Stimulated activated CD4-positive, alpha-beta T cell treated with anti-CD3 and anti-CD28 coated beads, Interleukin-12 subunit alpha, Interleukin-12 subunit beta, amount 100 ng/mL, for 24 hours (primary cell): Measurements from ENCODE around the gene PPIA.
A peak's percentile ranks its signal among the peaks of the same experiment; 100 is the strongest.
"Not testable (repeated sequence)": the region's sequence is repeated elsewhere in the genome, so short reads cannot be mapped to it uniquely, and the experiment has no call there.

Source experiments
- DNase-seq, 2 experiments: peaks; one replicate each; pipeline ENCODE4 v3.0.0-alpha.2; 2020; ENCODE audit warnings: low read depth in 2 of 2

The PPIA gene

DNA sequence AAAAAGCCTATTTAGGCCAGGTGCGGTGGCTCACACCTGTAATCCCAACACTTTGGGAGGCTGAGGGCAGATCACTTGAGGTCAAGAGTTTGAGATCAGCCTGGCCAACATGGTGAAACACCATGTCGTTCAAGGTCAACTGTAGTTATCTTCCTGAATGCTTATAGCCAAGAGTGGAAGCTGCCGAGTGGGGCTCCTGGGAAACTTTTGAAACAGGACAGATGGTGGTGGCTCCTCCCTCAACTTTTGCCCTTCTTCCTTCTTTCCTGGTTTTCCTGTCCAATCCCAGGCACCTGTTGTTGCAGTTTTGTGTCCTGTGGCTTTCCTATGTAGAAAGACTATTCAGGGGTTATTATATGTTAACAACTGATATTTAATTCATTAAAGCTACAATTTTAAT, 8.7 kb upstream of the PPIA start:
- DNase-seq = no peak

DNA sequence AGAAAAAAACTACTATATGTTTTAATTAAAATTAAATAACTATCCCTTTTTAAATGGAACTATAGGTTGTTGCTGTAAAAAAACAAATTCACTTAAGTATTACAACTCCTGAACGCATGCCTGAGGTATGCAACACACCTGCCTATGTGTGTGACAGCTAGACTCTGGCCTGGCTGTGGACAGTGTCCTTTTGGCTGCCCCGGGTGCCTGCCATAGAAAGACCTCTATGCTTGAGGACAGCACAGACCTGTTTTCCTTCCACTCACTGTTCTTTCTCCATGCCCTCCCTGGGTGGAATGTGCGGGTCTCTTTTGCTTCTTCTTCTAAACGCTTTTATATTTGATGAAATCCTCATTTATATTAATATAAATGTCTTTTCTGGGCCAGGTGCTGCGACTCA, 6.5 kb upstream of the PPIA start:
- DNase-seq = no peak

DNA sequence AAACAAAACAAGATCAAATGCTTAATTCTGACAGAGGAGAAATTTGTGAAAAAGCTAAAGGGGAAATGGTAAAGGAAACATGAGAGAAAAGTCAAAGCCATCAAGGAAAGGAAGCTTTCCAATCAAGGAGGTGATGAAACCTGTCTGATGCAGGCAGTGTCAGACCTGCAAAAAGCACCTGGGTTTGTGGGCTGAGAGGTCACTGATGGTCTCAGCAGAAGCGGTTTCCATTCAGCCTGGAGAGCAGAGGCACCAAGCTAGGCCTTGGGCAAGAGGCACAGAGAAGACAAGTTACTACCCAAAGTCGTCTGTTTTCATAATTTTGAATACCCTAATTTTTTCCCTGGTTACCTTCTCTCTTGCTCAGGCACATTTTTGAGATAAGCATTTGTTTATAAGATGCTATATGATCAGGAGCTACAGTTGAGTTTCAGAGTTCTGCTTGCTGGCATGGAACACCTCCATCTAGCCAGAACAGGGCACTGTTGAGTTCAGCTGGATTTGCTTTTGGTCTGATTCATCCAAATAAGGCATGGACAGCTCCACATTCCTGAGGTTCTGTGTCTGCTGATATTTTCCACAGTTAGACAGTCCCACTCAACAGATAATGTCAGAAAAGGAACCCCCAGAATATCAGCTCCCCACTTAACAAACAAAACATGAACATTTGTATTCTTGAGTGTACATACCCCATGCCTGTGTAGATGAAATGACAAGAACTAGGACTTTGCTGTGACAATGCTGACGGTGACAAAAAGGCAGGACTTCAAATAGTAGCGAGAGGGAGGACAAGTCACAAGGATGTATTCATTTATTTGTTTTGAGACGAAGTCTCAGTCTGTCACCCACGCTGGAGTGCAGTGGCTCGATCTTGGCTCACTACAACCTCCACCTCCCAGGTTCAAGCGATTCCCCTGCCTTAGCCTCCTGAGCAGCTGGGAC, 4.9 kb upstream of the PPIA start:
- DNase-seq = no peak

DNA sequence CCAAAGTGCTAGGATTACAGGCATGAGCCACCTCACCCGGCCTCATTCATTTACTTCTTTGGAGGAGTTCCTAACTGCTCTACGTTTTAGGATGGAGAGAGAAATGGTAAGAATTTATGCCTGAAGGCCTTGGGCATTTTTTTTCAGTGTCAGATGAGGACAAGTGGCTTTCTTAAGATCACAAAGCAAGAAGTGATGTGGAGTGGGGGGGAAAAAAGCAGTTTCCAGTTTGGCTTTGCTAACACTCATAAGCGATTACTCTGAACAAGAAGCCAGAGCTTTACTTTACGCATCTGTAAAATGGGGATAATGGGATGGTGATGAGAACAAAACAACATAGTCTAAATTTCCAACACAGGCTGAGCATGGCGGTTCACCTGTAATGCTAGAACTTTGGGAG, 2.6 kb upstream of the PPIA start:
- DNase-seq = no peak

DNA sequence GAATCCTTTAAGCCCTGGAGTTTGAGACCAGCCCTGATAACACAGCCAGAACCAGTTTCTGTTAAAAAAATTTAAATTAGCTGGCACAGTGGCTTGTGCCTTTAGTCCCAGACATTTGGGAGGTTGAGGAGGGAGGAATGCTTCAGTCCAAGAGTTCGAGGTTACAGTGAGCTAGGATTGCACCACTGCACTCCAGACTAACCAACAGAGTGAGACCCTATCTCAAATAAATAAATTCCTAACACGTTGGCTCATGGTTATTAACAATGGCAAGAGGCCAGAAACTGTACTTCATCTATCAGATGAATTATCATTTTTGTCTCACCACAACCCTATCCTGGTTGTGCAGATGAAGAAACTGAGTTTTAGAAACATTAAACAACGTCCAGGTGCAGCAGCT, 2.1 kb upstream of the PPIA start:
- no peak for DNase-seq

DNA sequence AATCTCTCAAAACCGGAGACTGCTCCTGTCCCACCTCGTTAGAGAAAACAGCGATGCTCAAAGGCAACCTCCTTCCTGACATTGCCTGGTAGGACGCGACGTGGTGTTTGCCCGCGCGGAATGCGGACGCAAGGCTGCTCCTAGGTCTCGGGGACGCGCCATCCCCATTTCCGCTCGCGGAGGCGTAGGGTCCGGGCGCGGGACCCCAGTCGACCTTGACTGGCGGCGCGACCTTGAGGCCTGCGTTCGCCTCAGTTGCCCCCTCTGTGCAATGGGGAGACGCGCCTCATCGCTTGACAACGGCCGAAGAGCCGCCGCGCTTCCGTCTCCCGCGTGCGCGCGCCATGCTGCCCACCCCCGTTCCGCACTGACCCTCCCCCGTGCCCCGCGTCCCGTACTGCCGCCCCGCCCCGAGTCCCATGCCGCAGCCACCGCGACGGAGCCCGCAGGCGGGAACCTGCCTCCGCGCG, 412 bp upstream of the PPIA start:
- DNase-seq = no peak

DNA sequence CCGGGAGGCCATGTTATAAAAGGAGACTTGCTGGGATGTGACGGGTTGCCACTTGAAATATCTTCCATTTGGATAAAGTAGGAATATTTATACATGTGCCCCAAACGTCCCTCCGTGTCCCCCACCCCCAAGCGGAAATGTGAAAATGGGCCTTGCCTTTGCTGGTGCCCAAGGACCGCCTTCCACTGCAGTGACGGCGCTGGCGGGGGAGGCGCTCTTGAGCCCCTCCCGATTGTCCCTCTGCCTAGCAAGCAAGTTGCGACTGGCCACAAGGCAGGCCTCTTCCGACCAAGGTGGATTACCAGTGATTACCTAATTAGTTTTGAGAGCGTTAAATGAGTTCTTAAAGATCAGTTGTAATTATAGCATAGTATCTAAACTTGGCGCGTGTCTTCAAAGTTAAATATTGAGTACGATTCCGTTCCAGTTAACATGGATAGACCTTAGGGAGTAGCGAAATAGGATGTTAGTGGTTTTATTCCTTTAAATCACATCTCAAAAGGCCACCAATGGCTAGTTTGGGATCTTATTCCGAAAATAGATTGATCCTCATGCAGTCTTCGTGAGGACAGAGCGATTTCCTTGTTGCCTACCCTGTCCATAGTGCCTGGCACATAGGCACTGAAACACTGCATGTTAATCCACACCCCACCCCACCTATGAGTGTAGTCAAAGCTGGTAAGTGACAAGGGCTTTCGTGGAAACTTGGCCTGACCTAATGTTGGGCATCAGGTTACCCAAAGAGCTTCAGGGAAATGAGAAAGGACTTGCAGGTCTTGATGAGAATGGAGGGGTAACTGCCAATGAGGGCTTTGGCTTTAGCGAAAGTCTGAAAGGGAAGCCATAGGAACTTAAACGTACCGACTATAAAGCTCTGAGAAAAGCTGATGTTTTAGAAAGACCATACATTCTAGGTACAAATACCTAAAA, 1.1 kb downstream of the PPIA start:
- peak; percentile 62 to 77 for DNase-seq

DNA sequence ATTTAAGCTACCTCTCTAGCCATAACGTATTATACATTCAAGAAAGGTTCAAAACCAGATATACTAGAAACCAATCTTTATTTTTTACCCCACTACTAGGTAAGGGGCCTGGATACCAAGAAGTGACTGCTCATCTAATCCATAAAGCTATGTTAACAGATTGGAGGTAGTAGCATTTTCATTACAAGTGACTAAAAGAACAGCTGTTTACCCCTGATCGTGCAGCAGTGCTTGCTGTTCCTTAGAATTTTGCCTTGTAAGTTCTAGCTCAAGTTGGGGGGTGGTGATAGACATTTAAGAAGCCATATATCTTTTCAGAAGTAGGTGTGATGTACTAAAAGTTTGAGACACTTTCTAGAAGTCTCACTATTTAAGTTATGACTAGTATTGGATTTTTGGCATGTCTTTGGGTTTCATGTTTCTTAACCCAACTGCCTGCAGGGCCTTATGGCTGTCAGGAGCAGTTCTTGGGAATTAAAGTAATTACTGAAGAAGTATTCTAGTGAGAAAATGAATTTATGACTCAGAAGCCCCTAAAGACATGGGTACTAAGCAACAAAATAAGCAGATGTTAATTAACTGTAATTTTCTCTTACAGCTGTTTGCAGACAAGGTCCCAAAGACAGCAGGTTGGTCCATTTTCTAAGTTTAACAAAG, 2.3 kb downstream of the PPIA start:
- no peak for DNase-seq

DNA sequence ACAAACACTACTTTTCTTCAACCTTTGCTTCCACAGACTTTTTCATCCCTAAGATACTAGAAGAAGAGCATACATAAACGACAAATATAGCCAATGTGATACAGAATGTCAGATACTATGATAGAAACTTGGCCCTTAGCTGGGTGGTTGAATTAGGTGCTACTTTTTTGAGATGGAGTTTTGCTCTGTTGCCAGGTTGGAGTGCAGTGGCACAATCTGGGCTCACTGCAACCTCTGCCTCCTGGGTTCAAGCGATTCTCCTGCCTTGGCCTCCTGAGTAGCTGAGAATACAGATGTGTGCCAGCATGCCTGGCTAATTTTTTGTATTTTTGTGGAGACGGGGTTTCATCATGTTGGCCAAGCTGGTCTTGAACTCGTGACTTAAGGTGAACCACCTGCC, 3.5 kb downstream of the PPIA start:
- no peak for DNase-seq

DNA sequence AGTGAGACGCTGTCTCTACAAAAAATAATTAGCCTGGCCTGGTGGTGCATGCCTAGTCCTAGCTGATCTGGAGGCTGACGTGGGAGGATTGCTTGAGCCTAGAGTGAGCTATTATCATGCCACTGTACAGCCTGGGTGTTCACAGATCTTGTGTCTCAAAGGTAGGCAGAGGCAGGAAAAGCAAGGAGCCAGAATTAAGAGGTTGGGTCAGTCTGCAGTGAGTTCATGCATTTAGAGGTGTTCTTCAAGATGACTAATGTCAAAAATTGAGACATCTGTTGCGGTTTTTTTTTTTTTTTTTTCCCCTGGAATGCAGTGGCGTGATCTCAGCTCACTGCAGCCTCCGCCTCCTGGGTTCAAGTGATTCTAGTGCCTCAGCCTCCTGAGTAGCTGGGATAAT, 5.4 kb downstream of the PPIA start:
- no peak for DNase-seq

DNA sequence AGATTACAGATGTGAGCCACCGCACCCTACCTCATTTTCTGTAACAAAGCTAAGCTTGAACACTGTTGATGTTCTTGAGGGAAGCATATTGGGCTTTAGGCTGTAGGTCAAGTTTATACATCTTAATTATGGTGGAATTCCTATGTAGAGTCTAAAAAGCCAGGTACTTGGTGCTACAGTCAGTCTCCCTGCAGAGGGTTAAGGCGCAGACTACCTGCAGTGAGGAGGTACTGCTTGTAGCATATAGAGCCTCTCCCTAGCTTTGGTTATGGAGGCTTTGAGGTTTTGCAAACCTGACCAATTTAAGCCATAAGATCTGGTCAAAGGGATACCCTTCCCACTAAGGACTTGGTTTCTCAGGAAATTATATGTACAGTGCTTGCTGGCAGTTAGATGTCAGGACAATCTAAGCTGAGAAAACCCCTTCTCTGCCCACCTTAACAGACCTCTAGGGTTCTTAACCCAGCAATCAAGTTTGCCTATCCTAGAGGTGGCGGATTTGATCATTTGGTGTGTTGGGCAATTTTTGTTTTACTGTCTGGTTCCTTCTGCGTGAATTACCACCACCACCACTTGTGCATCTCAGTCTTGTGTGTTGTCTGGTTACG, 6.0 kb downstream of the PPIA start:
- DNase-seq = no peak

DNA sequence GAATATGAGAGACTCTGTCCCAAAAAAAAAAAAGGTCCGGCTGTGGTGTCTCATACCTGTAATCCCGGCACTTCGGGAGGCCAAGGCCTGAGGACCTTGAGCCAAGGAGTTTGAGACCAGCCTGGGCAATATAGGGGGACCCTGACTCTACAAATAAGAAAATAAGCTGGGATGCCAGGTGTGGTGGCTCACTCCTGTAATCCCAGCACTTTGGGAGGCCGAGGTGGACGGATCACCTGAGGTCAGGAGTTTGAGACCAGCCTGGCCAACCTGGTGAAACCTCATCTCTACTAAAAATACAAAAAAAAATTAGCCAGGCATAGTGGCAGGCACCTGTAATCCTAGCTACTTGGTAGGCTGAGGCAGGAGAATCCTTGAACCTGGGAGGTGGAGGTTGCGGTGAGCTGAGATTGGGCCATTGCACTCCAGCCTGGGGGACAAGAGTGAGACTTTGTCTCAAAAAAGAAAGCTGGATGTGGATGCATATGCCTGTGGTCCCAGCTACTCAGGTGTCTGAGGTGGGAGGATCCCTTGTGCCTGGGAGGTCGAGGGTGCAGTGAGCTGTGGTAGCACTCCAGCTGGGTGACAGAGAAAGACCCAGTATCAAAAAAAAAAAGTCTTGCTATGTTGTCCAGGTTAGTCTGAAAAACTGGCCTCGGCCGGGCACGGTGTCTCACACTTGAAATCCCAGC, 7.5 kb downstream of the PPIA start:
- DNase-seq = not testable (repeated sequence)

DNA sequence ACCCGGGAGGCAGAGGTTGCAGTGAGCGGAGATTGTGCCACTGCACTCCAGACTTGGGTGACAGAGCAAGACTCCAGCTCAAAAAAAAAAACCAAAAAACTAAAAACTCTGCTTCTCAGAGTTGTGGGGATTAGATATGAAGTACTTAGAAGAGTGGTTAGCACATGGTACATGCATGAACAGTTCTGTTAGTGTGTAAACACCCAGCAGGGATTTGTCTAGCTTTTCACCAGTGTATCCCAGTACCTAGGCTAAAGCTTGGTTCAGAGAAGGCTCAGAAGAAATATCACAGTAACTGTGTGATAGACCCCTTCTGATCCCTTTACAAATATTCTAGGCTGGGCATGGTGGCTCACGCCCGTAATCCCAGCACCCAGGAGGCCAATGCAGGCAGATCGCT, 9.5 kb downstream of the PPIA start:
- no peak for DNase-seq

DNA sequence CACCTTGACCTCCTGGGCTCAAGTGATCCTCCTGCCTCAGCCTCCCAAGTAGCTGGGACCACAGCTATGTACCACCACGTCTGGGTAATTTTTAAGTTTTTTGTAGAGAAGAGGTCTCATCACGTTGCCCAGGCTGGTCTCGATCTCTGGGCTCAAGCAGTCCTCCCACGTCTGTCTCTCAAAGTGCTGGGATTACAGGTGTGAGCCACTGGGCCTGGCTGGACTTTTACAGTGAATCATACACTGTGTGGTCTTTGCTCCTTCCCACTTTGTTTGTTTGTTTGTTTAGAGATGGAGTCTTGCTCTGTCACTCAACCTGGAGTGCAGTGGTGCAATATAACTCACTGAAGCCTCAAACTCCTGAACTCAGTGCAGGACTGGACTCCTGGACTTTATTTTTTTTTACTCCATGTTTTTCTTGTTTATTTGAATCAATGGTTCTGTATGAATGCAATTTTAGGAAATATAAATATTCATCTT, 12.5 kb downstream of the PPIA start:
- DNase-seq = no peak

DNA sequence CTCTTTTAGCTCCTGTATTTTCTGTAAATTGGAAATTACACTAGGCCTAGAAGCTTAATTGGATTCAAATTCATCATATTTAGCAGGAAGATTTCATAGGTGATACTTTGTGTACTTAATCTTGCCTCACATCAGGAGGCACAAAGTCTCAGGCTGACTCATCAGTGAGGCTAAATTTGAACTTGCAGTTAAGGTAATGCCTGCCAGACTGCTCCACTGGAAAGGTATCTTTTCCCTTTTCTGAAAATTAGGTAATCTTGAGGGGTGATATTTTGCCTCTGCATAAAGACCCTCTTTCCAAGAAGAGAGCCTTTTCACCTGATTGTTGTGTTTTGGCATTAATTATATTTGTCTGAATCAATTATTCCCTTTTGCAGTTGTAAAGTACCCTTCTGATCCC, 14.6 kb downstream of the PPIA start:
- DNase-seq = no peak

DNA sequence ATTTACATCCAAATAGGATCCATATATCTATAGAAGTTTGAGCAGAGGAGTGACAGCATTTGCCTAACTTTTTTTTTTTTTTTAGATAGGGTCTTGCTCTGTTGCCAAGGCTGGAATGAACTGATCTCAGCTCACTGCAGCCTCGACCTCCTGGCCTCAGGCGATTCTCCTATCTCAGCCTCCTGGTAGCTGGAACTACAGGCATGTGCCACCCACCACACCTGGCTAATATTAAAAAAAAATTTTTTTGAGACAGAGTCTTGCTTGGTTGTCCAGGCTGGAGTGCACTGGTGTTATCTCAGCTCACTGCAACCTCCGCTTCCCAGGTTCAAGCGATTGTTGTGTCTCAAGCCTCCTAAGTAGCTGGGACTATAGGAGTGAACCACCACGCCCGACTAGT, 15.1 kb downstream of the PPIA start:
- no peak for DNase-seq

DNA sequence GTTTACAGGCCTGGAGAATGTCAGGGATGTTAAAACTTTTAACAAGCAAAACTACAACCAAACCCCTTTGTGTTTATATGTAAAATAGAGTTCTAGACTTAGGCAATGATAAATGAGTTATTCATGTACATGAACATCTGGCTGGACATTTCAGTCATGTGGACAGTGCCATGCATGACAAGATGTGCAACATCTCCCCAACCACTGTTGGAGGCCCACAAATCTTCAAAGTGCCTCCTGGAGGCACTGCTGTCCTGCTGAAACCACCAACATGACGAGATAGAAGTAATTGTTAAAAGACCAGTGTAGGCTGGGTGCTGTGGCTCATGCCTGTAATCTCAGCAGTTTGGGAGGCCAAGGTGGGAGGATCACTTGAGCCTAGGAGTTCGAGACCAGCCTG, 18.4 kb downstream of the PPIA start:
- DNase-seq = no peak

DNA sequence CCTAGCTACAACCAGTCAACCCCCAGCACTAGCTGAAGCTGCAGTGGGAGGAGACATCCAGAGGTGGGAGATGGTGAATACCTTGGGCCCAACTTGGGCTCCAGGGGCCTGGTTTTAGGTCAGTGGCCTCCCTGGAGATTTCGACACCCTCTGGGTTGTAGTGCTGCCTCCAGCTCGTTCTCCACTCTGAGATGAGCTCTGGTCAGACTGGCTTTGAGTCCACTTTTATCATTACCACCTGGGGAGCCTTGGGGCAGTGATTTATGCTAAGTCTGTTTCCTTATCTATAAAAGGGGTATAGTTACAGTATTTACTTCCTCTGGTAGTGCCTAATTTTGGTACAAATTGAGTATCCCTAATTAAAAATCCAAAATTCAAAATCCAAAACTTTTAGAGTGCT, 22.8 kb downstream of the PPIA start:
- no peak for DNase-seq

DNA sequence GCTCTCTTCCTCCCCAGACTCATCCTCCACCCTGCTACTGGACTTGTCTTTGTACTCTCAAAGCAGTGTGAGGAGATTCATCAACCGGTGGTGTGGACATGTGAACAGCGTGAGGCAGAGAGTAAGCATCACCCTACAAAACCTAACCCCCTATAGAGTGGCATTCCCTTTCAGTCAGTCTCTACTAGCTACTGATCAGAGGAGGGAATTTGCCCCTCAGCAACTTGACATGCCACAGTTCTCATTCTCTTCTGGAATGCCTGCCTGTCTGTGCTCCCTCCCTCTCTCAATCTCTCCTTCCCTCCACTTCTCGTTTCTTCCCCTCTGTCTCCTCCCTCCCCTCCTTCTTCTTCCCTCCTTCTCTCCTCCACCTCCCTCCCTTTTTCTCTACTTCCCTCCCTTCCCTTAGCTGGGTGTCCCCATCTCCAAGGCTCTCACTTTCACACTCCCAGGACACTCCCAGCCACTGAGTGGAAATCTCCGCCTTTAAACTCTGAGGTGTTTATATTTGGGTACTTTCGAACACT, 26.8 kb downstream of the PPIA start:
- no peak for DNase-seq

DNA sequence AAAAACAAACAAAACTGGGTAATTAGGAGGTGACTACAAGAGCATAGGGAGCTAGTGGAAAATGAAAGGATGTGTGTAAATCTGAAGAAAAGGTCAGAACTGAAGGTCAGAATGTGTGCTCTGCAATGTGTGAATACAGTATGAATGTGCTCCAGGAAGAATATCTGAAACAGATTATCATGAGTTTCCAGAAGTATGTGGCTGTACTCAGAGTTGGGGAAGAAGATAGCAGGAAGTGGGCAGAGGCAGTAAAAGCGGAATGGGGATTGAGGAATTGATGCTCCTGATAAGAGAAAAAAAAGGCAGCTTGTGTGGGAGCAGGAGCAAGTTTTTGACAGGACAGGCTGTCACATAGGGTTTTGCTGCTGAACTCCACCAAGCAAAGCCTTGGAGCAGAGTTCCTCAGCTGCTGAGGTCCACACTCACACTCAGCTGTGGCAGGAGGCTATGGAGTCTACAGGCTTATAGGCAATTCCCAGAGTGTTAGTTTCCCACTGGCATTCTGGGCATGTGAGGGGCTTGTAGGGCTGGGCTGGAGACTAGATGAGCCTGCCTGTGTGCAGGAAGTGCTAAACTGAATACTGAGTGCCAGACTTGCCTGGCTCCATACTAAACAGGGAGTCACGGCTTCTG, 28.5 kb downstream of the PPIA start:
- DNase-seq = no peak
